Measurements from ENCODE around the gene SLC30A7.
"Not testable (repeated sequence)": the region's sequence is repeated elsewhere in the genome, so short reads cannot be mapped to it uniquely, and the experiment has no call there.

SLC30A7 gene

GRCh38 chr1:100889869-100890482 lies 5.9 kb upstream of the SLC30A7 start:
- DNase-seq (ENCODE audit: low read depth), result not testable (repeated sequence)

GRCh38 chr1:100891380-100891779 lies 4.5 kb upstream of the SLC30A7 start:
- DNase-seq (ENCODE audit: low read depth), result no peak

DNA sequence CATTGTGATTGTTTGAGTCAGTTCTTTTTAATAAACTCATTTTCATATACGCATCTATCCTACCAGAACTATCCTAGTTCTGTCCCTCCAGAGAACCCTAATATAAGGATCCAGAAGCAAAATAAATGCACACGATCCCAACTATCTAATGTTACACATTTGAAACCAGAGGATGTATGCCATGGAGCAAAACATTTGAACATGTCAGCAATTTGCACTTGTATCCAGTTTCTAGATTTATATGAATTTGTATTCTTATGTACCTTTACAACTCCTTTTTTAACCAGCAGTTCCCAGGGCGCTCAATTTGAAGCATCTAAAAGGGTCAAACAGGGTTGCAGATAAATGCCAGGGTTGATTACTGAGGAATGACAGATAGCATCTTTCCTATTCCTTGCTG lies 3.3 kb upstream of the SLC30A7 start:
- no peak for DNase-seq (ENCODE audit: low read depth)

GRCh38 chr1:100893718-100894117 lies 2.2 kb upstream of the SLC30A7 start:
- DNase-seq (ENCODE audit: low read depth), result no peak

DNA sequence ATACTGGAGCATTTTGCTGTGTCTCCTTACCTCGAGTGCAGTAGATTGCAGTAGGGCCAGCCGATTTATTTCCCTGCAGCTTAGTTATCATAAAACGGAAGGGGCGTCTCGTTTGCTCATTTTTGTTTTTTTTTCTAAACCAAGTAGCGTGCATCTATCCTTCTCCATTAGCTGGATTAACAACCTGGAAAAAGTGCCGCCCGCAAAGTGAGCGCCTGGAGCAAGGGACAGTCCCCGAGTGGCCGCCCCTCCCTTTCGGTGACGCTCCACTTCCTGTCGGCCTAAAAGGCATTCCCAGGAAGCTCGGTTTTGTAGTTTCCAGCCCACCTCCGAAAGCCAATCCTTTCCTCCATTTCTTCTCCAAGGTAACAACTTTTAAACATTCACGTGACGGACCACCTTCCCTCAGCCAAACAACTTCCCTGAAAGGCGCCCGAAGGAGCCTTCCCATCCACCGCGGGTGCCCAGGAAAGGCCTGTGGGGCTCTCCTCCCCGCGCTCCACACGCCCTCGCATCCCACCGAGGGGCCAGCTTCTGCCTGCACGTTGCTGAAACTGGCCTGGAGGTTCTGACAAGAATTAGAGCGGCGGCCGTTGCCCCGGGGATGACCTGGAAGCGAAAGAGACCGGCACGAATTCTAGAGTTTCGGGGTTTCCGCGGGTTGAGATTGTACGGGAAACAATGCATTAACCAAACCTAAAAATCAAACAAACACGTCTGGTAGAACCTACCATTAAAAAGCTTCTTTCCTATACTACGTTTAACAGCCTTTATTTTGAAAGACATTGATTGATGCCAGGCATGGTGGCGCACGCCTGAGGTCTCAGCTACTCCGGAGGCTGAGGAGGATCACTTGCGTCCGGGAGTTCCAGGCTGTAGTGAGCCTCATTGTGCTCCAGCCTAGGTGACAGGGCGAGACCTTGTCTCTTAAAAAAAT lies 1.0 kb upstream of the SLC30A7 start, which contains the start of gene EXTL2:
Gene EXTL2, minus strand, starts transcription at position 240 of the 937 bp plus-strand sequence. CDS start 6,085 bp downstream, outside the sequence.
- DNase-seq (ENCODE audit: low read depth), result peak; percentile 40

DNA sequence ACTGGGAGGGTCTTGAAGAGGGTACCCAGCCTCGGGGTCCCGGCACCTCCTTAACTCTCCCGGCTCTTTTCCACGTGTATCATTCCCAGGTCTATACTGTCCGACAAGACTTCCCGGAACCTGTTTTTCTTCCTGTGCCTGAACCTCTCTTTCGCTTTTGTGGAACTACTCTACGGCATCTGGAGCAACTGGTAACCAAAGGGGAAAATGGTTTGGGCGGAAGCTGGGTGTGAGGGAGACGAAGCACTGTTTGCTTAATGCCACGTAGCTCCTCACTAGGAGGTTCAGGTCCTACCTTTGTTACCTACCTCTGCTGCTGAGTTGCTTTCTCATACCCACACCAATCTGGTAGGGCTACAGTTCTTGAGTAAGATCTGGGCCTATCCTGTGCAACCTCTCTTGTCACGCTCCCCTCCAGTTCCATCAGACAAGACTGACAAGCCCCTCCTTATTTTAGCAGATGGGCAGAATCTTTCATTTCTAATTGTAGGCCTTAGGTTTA lies 642 bp downstream of the SLC30A7 start:
- peak; percentile 29 for DNase-seq (ENCODE audit: low read depth)

DNA sequence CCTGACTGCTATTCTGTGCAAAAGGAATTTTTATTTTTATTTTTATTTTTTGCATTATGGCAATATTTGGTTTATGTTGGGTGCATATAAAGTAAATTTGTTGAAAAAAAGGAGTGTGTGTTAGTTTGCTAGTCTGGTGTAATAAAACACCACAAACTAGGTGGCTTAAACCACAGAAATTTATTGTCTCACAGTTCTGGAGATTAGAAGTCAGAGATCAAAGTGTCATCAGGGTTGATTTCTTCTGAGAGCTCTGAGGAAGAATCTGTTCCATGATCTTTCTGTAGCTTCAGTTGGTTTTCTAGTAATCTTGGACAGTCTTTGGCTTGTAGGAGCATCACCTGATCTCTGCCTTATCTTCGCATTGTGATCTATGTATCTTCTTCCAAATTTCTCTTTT lies 6.5 kb downstream of the SLC30A7 start:
- no peak for DNase-seq (ENCODE audit: low read depth)

- DNase-seq (ENCODE audit: low read depth), result no peak
Observed at GRCh38 chr1:100903777-100904176, 7.9 kb downstream of the SLC30A7 start.

DNA sequence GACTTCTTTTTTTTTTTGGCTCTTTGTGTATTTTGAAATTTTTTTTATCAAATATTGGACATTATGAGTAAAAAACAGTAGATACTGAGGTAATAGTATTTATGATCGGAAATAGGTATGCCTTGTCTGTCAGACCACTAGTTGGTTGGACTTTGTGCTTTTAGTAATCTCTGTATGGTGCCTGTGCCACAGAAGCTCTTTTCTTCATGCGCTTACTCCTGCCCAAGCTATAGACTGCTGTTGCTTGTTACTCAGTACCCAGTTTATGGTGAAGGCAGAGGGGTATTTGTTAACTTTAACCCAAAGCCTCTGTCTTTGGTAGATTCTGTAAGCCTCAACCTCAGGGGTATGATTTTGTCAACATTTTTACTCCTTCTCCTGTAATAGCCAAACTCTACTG lies 8.6 kb downstream of the SLC30A7 start:
- no peak for DNase-seq (ENCODE audit: low read depth)

- DNase-seq (ENCODE audit: low read depth), result no peak
Observed at GRCh38 chr1:100905181-100905580, 9.3 kb downstream of the SLC30A7 start.

DNA sequence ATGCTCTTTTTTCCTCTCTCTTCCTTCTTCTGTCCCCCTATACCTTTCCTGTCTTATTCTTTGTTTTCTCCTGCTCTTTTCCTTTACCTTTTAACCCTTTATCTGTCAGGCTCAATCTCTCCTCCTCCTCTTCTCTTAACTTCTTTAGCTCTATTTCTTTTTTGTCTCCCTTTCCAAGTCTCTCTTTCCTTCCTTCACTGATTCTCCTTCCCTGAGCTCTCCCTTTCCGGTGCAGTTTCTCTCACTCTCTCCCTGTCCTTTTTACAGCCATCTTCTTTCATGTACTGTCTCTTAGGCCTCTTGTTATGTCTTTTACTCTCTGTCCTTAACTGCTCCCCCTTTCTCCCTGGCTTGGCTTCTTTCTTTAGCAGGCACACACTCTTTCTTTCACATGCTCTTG lies 12.0 kb downstream of the SLC30A7 start:
- no peak for DNase-seq (ENCODE audit: low read depth)

DNA sequence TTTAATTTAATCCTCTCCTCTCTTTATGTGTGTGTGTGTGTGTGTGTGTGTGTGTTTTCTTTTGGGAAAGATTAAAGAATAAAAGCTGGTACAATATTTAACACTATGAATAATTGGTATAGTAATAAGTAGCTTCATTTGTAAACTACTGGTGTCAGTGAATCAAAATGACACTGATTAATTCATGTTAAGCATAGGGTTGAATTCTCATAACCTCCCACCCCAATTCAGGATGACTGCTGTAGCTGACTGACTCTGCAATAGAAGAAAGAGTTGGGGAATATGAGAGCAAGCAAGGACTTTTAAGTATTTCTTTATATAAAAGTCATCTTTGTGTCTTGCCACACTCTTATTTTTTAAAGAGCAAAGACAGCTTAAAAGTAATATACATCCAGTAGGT lies 13.1 kb downstream of the SLC30A7 start:
- DNase-seq (ENCODE audit: low read depth), result no peak

GRCh38 chr1:100912019-100912418 lies 16.1 kb downstream of the SLC30A7 start:
- no peak for DNase-seq (ENCODE audit: low read depth)

- DNase-seq (ENCODE audit: low read depth), result peak; percentile 24
Observed at GRCh38 chr1:100921110-100921706, 25.3 kb downstream of the SLC30A7 start.

DNA sequence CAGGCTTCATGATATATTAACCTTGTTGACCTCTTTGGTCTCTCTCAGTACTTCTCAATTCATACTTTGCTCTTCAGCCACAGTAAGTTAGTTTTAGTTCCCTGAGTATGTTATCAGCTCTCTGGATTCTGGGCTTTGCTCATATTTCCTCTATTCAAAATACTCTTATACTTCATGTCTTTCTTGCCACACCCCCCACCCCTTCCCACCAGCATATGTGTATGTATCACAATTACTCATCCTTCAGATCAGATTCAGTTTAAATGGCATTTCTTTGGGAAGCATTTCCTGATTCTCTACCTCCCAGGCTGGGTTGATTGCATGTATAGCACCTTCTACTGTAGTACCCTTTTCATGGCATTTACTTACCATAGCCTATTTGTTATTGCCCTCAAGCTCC lies 28.3 kb downstream of the SLC30A7 start:
- no peak for DNase-seq (ENCODE audit: low read depth)

GRCh38 chr1:100924991-100925390 lies 29.1 kb downstream of the SLC30A7 start:
- DNase-seq (ENCODE audit: low read depth), result no peak

DNA sequence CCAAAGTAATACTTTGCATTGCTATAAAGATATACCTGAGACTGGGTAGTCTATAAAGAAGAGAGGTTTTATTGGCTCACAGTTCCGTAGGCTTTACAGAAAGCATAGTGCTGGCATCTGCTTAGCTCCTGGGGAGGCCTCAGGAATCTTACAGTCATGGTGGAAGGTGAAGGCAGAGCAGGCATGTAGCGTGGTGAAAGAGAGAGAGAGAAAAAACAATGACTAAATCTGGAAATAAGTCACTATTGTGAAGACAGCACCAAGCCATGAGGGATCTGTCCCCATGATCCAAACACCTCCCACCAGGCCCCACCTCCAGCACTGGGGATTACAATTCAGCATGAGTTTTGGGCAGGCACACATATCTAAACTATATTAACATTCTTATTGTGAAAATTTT lies 30.4 kb downstream of the SLC30A7 start:
- no peak for DNase-seq (ENCODE audit: low read depth)

GRCh38 chr1:100927276-100927675 lies 31.4 kb downstream of the SLC30A7 start:
- DNase-seq (ENCODE audit: low read depth), result no peak

- DNase-seq (ENCODE audit: low read depth), result no peak
Observed at GRCh38 chr1:100928128-100928527, 32.2 kb downstream of the SLC30A7 start.

DNA sequence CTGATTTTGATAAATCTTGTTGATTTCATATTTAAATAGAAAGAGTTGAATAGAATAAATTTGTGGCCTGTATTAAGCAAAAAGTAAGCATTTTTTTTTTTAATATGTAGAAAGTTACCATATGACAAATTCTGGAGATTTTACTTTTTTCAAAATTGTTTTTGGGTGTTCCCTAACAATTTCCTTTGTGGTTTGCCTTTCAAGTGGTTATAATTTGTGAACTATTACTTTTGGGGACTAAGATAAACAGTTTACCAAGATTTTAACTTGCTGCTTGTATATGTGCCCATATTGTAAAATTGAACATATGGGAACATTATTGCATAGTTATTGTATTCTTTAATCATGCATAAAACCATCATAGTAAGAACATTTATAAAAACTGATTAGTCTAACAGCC lies 34.6 kb downstream of the SLC30A7 start:
- DNase-seq (ENCODE audit: low read depth), result no peak

- DNase-seq (ENCODE audit: low read depth), result no peak
Observed at GRCh38 chr1:100931716-100932115, 35.8 kb downstream of the SLC30A7 start.

DNA sequence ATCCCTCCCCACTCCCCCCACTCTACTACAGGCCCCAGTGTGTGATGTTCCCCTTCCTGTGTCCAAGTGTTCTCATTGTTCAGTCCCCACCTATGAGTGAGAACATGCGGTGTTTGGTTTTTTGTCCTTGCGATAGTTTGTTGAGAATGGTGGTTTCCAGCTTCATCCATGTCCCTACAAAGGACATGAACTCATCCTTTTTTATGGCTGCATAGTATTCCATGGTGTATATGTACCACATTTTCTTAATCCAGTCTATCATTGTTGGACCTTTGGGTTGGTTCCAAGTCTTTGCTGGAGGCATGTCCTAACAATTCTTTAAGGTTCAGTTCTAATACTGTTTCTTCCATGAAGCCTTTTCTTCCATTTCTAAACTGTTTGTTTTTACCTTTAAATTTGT lies 37.7 kb downstream of the SLC30A7 start:
- not testable (repeated sequence) for DNase-seq (ENCODE audit: low read depth)
